ENCODE results near the gene EPB41L2.

DNA sequence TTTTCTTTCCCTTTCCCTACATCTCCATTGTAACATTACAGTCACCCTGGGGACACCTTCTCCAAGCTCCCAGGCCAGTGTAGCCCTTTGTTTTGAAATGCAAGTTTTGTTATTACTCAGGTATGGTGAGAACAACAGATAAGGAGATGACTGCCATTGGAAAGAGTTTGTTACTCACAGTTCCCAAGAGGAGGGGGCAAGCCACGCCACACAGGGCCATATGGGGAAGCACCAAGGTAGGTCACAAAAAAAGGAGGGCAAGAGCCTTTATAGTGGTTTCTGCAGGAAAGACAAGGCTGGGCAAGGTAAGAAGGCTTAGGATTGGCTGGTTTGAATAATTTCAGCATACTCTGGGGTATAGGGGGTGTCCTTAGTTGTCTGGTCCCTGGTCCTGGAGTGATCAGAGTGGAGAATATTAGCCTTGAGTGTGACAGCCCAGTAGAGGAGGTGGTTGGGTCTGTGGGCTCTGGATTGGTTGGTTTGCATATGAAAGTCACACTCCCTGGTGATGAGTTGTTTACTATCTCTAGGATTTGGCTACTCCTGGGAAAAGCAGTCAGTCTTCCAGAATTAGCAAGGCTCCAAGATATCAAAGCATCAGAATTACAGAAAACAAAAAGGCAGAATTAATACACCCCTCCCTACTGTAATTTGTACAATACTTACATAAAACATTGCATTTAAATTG is 268.9 kb downstream of the EPB41L2 start:
- TF ChIP-seq POLR2AphosphoS5 (IDR thresholded peaks at IDR 0.05; ENCODE audit: low read depth, low read length): no peak
- TF ChIP-seq, protein P1, sequence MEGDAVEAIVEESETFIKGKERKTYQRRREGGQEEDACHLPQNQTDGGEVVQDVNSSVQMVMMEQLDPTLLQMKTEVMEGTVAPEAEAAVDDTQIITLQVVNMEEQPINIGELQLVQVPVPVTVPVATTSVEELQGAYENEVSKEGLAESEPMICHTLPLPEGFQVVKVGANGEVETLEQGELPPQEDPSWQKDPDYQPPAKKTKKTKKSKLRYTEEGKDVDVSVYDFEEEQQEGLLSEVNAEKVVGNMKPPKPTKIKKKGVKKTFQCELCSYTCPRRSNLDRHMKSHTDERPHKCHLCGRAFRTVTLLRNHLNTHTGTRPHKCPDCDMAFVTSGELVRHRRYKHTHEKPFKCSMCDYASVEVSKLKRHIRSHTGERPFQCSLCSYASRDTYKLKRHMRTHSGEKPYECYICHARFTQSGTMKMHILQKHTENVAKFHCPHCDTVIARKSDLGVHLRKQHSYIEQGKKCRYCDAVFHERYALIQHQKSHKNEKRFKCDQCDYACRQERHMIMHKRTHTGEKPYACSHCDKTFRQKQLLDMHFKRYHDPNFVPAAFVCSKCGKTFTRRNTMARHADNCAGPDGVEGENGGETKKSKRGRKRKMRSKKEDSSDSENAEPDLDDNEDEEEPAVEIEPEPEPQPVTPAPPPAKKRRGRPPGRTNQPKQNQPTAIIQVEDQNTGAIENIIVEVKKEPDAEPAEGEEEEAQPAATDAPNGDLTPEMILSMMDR (IDR thresholded peaks at IDR 0.05): no peak
- no peak for TF ChIP-seq SIN3A (IDR thresholded peaks at IDR 0.05; ENCODE audit: borderline replicate concordance, insufficient read depth, low read depth, low read length)
- TF ChIP-seq, protein P2, sequence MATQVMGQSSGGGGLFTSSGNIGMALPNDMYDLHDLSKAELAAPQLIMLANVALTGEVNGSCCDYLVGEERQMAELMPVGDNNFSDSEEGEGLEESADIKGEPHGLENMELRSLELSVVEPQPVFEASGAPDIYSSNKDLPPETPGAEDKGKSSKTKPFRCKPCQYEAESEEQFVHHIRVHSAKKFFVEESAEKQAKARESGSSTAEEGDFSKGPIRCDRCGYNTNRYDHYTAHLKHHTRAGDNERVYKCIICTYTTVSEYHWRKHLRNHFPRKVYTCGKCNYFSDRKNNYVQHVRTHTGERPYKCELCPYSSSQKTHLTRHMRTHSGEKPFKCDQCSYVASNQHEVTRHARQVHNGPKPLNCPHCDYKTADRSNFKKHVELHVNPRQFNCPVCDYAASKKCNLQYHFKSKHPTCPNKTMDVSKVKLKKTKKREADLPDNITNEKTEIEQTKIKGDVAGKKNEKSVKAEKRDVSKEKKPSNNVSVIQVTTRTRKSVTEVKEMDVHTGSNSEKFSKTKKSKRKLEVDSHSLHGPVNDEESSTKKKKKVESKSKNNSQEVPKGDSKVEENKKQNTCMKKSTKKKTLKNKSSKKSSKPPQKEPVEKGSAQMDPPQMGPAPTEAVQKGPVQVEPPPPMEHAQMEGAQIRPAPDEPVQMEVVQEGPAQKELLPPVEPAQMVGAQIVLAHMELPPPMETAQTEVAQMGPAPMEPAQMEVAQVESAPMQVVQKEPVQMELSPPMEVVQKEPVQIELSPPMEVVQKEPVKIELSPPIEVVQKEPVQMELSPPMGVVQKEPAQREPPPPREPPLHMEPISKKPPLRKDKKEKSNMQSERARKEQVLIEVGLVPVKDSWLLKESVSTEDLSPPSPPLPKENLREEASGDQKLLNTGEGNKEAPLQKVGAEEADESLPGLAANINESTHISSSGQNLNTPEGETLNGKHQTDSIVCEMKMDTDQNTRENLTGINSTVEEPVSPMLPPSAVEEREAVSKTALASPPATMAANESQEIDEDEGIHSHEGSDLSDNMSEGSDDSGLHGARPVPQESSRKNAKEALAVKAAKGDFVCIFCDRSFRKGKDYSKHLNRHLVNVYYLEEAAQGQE (IDR thresholded peaks at IDR 0.05; ENCODE audit: insufficient read depth in 1 of 2, low read depth in 2 of 2, low read length in 1 of 2): no peak
- TF ChIP-seq TCF7L2 (IDR thresholded peaks at IDR 0.05; ENCODE audit: low read depth, low read length): no peak
